Measurements from ENCODE around the gene GPR35.
"Not testable (repeated sequence)": the region's sequence is repeated elsewhere in the genome, so short reads cannot be mapped to it uniquely, and the experiment has no call there.

DNA sequence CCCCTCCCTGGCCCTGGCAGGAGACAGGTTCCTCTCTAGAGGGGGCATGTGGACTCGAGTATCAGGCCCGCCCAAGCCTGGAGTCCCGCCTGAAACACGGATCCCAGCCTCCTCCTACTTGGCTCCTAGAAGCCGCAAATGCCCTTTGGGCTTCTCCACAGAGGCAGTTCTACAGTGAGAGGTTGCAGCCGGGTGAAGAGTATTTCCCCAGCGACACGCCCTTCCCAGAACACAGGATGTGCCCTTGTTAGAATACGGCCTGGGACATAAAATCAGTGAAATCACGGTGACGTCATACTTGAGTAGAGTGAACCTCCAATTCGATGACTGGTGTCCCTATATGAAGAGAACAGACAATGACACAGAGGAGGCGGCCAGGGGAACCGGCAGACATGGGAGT is 52.8 kb downstream of the GPR35 start:
- TF ChIP-seq, protein P1, sequence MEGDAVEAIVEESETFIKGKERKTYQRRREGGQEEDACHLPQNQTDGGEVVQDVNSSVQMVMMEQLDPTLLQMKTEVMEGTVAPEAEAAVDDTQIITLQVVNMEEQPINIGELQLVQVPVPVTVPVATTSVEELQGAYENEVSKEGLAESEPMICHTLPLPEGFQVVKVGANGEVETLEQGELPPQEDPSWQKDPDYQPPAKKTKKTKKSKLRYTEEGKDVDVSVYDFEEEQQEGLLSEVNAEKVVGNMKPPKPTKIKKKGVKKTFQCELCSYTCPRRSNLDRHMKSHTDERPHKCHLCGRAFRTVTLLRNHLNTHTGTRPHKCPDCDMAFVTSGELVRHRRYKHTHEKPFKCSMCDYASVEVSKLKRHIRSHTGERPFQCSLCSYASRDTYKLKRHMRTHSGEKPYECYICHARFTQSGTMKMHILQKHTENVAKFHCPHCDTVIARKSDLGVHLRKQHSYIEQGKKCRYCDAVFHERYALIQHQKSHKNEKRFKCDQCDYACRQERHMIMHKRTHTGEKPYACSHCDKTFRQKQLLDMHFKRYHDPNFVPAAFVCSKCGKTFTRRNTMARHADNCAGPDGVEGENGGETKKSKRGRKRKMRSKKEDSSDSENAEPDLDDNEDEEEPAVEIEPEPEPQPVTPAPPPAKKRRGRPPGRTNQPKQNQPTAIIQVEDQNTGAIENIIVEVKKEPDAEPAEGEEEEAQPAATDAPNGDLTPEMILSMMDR (IDR thresholded peaks at IDR 0.05; ENCODE audit: insufficient read depth, low read depth, low read length): not testable (repeated sequence)
- TF ChIP-seq EZH2 (IDR thresholded peaks at IDR 0.05; ENCODE audit: insufficient read depth, low read length): not testable (repeated sequence)
